ENCODE measurements around the gene PLB1. TPM values are rescaled to one million over a fixed set of nuclear protein-coding genes. Genes with fewer than 3 reads are reported as not detected.

PLB1 gene
- total and polyA plus RNA-seq, 2 experiments from 2014 or later: 0.06 to 0.21 TPM

GRCh38 chr2:28656937-28657615 lies 161.2 kb downstream of the PLB1 start (continued):
- TF ChIP-seq, protein P1, sequence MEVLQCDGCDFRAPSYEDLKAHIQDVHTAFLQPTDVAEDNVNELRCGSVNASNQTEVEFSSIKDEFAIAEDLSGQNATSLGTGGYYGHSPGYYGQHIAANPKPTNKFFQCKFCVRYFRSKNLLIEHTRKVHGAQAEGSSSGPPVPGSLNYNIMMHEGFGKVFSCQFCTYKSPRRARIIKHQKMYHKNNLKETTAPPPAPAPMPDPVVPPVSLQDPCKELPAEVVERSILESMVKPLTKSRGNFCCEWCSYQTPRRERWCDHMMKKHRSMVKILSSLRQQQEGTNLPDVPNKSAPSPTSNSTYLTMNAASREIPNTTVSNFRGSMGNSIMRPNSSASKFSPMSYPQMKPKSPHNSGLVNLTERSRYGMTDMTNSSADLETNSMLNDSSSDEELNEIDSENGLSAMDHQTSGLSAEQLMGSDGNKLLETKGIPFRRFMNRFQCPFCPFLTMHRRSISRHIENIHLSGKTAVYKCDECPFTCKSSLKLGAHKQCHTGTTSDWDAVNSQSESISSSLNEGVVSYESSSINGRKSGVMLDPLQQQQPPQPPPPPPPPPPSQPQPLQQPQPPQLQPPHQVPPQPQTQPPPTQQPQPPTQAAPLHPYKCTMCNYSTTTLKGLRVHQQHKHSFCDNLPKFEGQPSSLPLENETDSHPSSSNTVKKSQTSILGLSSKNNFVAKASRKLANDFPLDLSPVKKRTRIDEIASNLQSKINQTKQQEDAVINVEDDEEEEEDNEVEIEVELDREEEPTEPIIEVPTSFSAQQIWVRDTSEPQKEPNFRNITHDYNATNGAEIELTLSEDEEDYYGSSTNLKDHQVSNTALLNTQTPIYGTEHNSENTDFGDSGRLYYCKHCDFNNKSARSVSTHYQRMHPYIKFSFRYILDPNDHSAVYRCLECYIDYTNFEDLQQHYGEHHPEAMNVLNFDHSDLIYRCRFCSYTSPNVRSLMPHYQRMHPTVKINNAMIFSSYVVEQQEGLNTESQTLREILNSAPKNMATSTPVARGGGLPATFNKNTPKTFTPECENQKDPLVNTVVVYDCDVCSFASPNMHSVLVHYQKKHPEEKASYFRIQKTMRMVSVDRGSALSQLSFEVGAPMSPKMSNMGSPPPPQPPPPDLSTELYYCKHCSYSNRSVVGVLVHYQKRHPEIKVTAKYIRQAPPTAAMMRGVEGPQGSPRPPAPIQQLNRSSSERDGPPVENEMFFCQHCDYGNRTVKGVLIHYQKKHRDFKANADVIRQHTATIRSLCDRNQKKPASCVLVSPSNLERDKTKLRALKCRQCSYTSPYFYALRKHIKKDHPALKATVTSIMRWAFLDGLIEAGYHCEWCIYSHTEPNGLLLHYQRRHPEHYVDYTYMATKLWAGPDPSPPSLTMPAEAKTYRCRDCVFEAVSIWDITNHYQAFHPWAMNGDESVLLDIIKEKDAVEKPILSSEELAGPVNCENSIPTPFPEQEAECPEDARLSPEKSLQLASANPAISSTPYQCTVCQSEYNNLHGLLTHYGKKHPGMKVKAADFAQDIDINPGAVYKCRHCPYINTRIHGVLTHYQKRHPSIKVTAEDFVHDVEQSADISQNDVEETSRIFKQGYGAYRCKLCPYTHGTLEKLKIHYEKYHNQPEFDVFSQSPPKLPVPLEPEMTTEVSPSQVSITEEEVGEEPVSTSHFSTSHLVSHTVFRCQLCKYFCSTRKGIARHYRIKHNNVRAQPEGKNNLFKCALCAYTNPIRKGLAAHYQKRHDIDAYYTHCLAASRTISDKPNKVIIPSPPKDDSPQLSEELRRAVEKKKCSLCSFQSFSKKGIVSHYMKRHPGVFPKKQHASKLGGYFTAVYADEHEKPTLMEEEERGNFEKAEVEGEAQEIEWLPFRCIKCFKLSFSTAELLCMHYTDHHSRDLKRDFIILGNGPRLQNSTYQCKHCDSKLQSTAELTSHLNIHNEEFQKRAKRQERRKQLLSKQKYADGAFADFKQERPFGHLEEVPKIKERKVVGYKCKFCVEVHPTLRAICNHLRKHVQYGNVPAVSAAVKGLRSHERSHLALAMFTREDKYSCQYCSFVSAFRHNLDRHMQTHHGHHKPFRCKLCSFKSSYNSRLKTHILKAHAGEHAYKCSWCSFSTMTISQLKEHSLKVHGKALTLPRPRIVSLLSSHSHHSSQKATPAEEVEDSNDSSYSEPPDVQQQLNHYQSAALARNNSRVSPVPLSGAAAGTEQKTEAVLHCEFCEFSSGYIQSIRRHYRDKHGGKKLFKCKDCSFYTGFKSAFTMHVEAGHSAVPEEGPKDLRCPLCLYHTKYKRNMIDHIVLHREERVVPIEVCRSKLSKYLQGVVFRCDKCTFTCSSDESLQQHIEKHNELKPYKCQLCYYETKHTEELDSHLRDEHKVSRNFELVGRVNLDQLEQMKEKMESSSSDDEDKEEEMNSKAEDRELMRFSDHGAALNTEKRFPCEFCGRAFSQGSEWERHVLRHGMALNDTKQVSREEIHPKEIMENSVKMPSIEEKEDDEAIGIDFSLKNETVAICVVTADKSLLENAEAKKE (CRISPR knock-in tag; IDR thresholded peaks at IDR 0.05): no peak
- no peak for TF ChIP-seq NANOG (IDR thresholded peaks at IDR 0.05; ENCODE audit: borderline replicate concordance)

DNA sequence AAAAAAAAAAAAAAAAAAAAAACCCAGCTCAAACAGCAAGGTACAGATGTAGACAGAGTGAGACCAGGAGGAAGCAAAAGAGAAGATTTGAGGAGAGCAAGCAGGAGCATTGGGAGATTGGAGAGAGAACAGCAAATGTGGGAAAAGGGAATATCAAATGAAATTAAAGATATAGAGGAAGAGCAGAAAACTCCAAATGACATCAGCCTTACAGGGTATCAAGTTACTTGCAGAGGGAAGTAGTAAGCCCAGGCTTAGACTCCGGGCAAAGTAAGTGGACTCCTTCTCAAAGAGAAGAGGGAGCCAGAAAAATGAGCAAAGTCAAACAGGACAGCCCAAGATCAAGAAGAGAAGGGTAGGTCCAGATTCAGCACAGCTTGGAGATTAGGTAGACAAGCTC lies 162.5 kb downstream of the PLB1 start:
- Mint-ChIP-seq H3K4me3 (no peak overlapping the region; the same call in 2 of the 3 replicates), H3K4me1 (peaks cover 4% of the 10 kb centered on the region), H3K36me3 (ENCODE audit: low read depth) (no peaks in the 10 kb centered on the region), H3K9me3 (peaks cover 3% of the 10 kb centered on the region; the same call in 1 of the 3 replicates), H3K27me3 (ENCODE audit: insufficient read depth, low read depth, poor library complexity) (peaks cover 2% of the 10 kb centered on the region), H3K27ac (no peak overlapping the region)
- Histone ChIP-seq H3K9me2 (ENCODE audit: insufficient read depth) (no peaks in the 10 kb centered on the region), H3K4me3 (no peak overlapping the region), H3K27ac (ENCODE audit: low read depth) (no peak overlapping the region), H3K27me3 (ENCODE audit: insufficient read depth) (no peaks in the 10 kb centered on the region), H4K20me1 (replicated peaks; ENCODE audit: insufficient read depth) (no peaks in the 10 kb centered on the region), H2AFZ (peak overlapping the region; percentile 80; the same call in 1 of the 2 replicates), H3K79me2 (replicated peaks; ENCODE audit: insufficient read depth) (no peaks in the 10 kb centered on the region), H3K4me1 (ENCODE audit: insufficient read depth) (no peaks in the 10 kb centered on the region), H3K36me3 (ENCODE audit: insufficient read depth) (no peaks in the 10 kb centered on the region), H3F3A (replicated peaks; ENCODE audit: low read depth) (no peaks in the 10 kb centered on the region), H3K4me2 (no peak overlapping the region)
- DNase-seq (ENCODE audit: low spot score): no peak
- peak; percentile 31; the same call in 1 of the 3 replicates for ATAC-seq
- TF ChIP-seq, protein P2, sequence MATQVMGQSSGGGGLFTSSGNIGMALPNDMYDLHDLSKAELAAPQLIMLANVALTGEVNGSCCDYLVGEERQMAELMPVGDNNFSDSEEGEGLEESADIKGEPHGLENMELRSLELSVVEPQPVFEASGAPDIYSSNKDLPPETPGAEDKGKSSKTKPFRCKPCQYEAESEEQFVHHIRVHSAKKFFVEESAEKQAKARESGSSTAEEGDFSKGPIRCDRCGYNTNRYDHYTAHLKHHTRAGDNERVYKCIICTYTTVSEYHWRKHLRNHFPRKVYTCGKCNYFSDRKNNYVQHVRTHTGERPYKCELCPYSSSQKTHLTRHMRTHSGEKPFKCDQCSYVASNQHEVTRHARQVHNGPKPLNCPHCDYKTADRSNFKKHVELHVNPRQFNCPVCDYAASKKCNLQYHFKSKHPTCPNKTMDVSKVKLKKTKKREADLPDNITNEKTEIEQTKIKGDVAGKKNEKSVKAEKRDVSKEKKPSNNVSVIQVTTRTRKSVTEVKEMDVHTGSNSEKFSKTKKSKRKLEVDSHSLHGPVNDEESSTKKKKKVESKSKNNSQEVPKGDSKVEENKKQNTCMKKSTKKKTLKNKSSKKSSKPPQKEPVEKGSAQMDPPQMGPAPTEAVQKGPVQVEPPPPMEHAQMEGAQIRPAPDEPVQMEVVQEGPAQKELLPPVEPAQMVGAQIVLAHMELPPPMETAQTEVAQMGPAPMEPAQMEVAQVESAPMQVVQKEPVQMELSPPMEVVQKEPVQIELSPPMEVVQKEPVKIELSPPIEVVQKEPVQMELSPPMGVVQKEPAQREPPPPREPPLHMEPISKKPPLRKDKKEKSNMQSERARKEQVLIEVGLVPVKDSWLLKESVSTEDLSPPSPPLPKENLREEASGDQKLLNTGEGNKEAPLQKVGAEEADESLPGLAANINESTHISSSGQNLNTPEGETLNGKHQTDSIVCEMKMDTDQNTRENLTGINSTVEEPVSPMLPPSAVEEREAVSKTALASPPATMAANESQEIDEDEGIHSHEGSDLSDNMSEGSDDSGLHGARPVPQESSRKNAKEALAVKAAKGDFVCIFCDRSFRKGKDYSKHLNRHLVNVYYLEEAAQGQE (IDR thresholded peaks at IDR 0.05; ENCODE audit: unreplicated experiment): no peak
- no peak for TF ChIP-seq ZNF114 (CRISPR knock-in tag; IDR thresholded peaks at IDR 0.05)
- TF ChIP-seq, protein P3, sequence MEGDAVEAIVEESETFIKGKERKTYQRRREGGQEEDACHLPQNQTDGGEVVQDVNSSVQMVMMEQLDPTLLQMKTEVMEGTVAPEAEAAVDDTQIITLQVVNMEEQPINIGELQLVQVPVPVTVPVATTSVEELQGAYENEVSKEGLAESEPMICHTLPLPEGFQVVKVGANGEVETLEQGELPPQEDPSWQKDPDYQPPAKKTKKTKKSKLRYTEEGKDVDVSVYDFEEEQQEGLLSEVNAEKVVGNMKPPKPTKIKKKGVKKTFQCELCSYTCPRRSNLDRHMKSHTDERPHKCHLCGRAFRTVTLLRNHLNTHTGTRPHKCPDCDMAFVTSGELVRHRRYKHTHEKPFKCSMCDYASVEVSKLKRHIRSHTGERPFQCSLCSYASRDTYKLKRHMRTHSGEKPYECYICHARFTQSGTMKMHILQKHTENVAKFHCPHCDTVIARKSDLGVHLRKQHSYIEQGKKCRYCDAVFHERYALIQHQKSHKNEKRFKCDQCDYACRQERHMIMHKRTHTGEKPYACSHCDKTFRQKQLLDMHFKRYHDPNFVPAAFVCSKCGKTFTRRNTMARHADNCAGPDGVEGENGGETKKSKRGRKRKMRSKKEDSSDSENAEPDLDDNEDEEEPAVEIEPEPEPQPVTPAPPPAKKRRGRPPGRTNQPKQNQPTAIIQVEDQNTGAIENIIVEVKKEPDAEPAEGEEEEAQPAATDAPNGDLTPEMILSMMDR (conservative IDR thresholded peaks at IDR 0.05; ENCODE audit: low read depth in 2 of 2): no peak
- TF ChIP-seq, protein P4, sequence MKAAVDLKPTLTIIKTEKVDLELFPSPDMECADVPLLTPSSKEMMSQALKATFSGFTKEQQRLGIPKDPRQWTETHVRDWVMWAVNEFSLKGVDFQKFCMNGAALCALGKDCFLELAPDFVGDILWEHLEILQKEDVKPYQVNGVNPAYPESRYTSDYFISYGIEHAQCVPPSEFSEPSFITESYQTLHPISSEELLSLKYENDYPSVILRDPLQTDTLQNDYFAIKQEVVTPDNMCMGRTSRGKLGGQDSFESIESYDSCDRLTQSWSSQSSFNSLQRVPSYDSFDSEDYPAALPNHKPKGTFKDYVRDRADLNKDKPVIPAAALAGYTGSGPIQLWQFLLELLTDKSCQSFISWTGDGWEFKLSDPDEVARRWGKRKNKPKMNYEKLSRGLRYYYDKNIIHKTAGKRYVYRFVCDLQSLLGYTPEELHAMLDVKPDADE (IDR thresholded peaks at IDR 0.05): no peak
- no peak for TF ChIP-seq ZNF331 (CRISPR knock-in tag; IDR thresholded peaks at IDR 0.05; ENCODE audit: low read depth)
- no peak for TF ChIP-seq EZH2phosphoT487 (IDR thresholded peaks at IDR 0.05; ENCODE audit: unreplicated experiment)
